Fibroblast of pulmonary artery (primary cell): ENCODE data around the gene NTRK1.
"Not testable (repeated sequence)": the region's sequence is repeated elsewhere in the genome, so short reads cannot be mapped to it uniquely, and the experiment has no call there.

Experiments
- DNase-seq: peaks from one replicate; pipeline ENCODE4 v3.0.0-alpha.2; 2010; ENCODE audit warnings: low read depth
- H3K4me3 ChIP-seq: replicated peaks from 2 replicates; pipeline ENCODE4 v1.5.1; 2011; ENCODE audit warnings: low read depth, mild to moderate bottlenecking, control low read depth, low read length, moderate library complexity
- CTCF ChIP-seq: IDR thresholded peaks from 2 replicates; pipeline ENCODE4 v1.5.1; 2011; ENCODE audit warnings: mild to moderate bottlenecking, control low read depth, low read length, inconsistent platforms; ENCODE audit errors: missing control alignments

Gene NTRK1

GRCh38 chr1:156922986-156923669, 62.5 kb downstream of the NTRK1 start:
- no peak overlapping the region for H3K4me3 ChIP-seq
- no peak for DNase-seq
- TF ChIP-seq CTCF: no peak

GRCh38 chr1:156923670-156924477, 63.2 kb downstream of the NTRK1 start:
- TF ChIP-seq CTCF: no peak
- DNase-seq: no peak
- H3K4me3 ChIP-seq: no peak overlapping the region

GRCh38 chr1:156924478-156925153, 64.0 kb downstream of the NTRK1 start:
- DNase-seq: no peak
- H3K4me3 ChIP-seq: no peak overlapping the region
- no peak for TF ChIP-seq CTCF

GRCh38 chr1:156925154-156926010, 64.7 kb downstream of the NTRK1 start:
- DNase-seq: no peak
- no peak overlapping the region for H3K4me3 ChIP-seq
- TF ChIP-seq CTCF: no peak

GRCh38 chr1:156926175-156926574, 65.5 kb downstream of the NTRK1 start:
- TF ChIP-seq CTCF: no peak
- no peak overlapping the region for H3K4me3 ChIP-seq
- DNase-seq: peak; percentile 43

GRCh38 chr1:156926695-156927094, 66.0 kb downstream of the NTRK1 start:
- not testable (repeated sequence) for H3K4me3 ChIP-seq, DNase-seq
